NCI-H2227 (cell line): ENCODE data around the gene NHERF2.

Experiments
- DNase-seq: peaks from one replicate; lab custom pipeline; 2025; ENCODE audit not compliant: unreplicated experiment; lab: John Stamatoyannopoulos, UW

Gene NHERF2

GRCh38 chr16:2079311-2079800 is 52.7 kb downstream of the NHERF2 start:
- DNase-seq = no peak

GRCh38 chr16:2079991-2080390 is 53.3 kb downstream of the NHERF2 start:
- DNase-seq = no peak

GRCh38 chr16:2081201-2082084 is 54.7 kb downstream of the NHERF2 start:
- no peak for DNase-seq

- DNase-seq = peak; percentile 41
Observed at GRCh38 chr16:2082171-2082982, 55.7 kb downstream of the NHERF2 start.

GRCh38 chr16:2082983-2083364 is 56.3 kb downstream of the NHERF2 start:
- DNase-seq = no peak

- no peak for DNase-seq
Observed at GRCh38 chr16:2083409-2083808, 56.7 kb downstream of the NHERF2 start.

GRCh38 chr16:2083876-2084780 is 57.4 kb downstream of the NHERF2 start:
- DNase-seq = no peak

GRCh38 chr16:2084895-2085625 is 58.4 kb downstream of the NHERF2 start:
- DNase-seq = no peak

- no peak for DNase-seq
Observed at GRCh38 chr16:2085669-2086068, 59.0 kb downstream of the NHERF2 start.

- DNase-seq = no peak
Observed at GRCh38 chr16:2086106-2086742, 59.5 kb downstream of the NHERF2 start.

- DNase-seq = no peak
Observed at GRCh38 chr16:2086812-2087747, 60.4 kb downstream of the NHERF2 start.

- DNase-seq = no peak
Observed at GRCh38 chr16:2087748-2088631, 61.3 kb downstream of the NHERF2 start.
